ENCODE results near the gene MARCHF3. TPM values are rescaled to one million over a fixed set of nuclear protein-coding genes. Genes with fewer than 3 reads are reported as not detected.
A peak's percentile ranks its signal among the peaks of the same experiment; 100 is the strongest.
"Not testable (repeated sequence)": the region's sequence is repeated elsewhere in the genome, so short reads cannot be mapped to it uniquely, and the experiment has no call there.

Gene MARCHF3
- total RNA-seq, 2 donors from 2014 or later = 32.5 to 33.7 TPM

DNA sequence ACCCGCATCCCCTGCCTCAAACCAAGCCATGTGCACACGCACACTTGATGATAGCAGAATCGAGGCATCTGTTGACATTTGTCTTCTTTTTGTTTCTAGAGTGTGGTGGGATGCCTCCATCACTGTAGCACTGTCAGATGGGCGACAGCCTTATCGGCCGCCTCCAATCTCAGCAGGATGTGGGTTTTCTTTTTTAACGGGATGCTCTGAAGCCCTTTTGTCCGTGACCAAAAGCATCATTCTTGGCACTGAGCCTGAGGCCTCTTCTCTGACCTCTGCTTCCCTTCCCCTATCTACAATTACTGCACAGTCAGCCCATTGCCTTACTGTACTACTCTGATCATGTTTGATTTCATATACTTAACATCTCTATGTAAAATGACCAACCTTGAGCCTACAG is 175.1 kb downstream of the MARCHF3 start:
- TF ChIP-seq, protein P1, sequence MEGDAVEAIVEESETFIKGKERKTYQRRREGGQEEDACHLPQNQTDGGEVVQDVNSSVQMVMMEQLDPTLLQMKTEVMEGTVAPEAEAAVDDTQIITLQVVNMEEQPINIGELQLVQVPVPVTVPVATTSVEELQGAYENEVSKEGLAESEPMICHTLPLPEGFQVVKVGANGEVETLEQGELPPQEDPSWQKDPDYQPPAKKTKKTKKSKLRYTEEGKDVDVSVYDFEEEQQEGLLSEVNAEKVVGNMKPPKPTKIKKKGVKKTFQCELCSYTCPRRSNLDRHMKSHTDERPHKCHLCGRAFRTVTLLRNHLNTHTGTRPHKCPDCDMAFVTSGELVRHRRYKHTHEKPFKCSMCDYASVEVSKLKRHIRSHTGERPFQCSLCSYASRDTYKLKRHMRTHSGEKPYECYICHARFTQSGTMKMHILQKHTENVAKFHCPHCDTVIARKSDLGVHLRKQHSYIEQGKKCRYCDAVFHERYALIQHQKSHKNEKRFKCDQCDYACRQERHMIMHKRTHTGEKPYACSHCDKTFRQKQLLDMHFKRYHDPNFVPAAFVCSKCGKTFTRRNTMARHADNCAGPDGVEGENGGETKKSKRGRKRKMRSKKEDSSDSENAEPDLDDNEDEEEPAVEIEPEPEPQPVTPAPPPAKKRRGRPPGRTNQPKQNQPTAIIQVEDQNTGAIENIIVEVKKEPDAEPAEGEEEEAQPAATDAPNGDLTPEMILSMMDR (IDR thresholded peaks at IDR 0.05) = no peak
- Histone ChIP-seq H3K9me3 (no peaks in the 10 kb centered on the region), H3K4me1 (no peaks in the 10 kb centered on the region), H3K27me3 (no peaks in the 10 kb centered on the region), H3K4me3 (no peak overlapping the region), H3K9ac (ENCODE audit: low read depth in 2 of 2, low read length in 2 of 2) (no peak overlapping the region), H3K36me3 (no peaks in the 10 kb centered on the region), H3K27ac (no peak overlapping the region)
- intact Hi-C loops (cut with DNase I) = no loop called here
- no peak for DNase-seq

DNA sequence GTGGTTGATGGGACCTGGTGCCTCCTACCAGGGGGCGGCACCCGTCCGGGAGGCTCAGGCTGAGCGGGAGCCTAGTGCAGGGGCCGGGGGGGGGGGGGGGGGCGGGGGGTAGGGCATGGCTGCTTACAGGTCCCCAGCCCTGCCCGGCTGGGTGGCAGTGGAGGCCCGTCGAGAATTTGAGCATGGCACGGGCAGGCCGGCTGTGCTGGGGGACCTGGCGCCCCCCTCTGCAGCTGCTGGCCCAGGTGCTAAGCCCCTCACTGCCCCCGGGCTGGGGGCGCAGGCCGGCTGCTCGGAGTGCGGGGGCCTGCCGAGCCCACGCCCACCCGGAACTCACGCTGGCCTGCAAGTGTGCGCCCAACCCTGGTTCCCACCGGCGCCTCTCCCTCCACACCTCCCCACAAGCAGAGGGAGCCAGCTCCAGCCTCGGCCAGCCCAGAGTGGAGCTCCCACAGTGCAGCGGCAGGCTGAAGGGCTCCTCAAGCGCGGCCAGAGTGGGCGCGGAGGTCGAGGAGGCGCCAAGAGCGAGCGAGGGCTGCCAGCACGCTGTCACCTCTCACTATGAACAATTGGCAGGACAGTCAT is 175.7 kb downstream of the MARCHF3 start:
- intact Hi-C loops (cut with DNase I) = no loop called here
- Histone ChIP-seq H3K9ac (ENCODE audit: low read depth in 2 of 2, low read length in 2 of 2) (no peak overlapping the region), H3K27ac (no peak overlapping the region), H3K9me3 (no peaks in the 10 kb centered on the region), H3K27me3 (no peaks in the 10 kb centered on the region), H3K36me3 (no peaks in the 10 kb centered on the region), H3K4me3 (no peak overlapping the region), H3K4me1 (no peaks in the 10 kb centered on the region)
- TF ChIP-seq, protein P1 (IDR thresholded peaks at IDR 0.05) = no peak
- no peak for DNase-seq

DNA sequence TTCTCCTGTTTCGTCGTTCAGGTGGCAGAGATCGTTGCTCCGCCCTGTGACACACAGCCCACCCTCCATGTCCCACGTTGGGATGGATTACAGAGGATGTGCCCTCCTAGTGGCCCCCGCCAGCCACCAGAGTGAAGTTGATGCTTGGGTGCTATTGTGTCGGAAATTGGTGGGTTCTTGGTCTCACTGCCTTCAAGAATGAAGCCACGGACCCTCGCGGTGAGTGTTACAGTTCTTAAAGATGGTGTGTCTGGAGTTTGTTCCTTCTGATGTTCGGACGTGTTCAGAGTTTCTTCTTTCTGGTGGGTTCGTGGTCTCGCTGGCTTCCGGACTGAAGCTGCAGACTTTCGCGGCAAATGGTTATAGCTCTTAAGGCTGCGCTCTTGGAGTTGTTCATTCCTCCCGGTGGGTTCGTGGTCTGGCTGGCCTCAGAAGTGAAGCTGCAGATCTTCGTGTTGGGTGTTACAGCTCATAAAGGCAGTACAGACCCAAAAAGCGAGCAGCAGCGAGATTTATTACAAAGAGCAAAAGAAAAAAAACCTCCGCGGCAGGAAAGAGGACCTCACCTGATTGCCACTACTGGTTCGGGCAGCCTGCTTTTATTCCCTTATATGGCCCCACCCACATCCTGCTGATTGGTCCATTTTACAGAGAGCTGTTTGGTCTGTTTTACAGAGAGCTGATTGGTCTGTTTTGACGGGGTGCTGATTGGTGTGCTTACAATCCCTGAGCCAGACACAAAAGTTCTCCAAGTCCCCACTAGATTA is 176.6 kb downstream of the MARCHF3 start:
- intact Hi-C loops (cut with DNase I) = not testable (repeated sequence)

DNA sequence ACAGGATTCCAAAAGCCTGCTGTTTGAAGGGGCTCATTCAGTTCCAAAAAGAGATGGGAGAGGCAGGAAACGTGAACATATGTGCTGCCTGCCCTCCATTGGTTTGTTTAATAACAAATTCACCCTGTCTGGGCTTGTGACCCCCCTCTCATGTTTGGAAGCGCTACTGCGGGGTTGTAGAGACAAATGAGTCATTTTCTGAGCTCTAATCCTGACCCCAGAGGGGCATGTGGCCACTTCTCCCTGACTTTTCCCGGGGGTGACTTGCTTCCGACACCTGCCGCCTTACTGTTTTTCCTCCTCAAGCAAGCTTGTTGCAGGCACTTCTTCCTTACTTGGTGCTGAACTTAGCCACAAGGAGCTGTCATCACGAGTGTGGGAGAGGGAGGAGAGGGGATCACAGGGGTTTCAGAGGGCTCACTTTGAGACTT is 177.5 kb downstream of the MARCHF3 start:
- H3K36me3 ChIP-seq = no peaks in the 10 kb centered on the region
- H3K9ac ChIP-seq (ENCODE audit: low read depth in 2 of 2, low read length in 2 of 2) = no peak overlapping the region
- H3K4me1 ChIP-seq = no peaks in the 10 kb centered on the region
- intact Hi-C loops (cut with DNase I) = no loop called here
- H3K27me3 ChIP-seq = no peaks in the 10 kb centered on the region
- no peaks in the 10 kb centered on the region for H3K9me3 ChIP-seq
- no peak for DNase-seq
- TF ChIP-seq, protein P1 (IDR thresholded peaks at IDR 0.05) = no peak
- H3K4me3 ChIP-seq = no peak overlapping the region
- H3K27ac ChIP-seq = no peak overlapping the region

More for the DNA sequence above, 176.6 kb downstream of the MARCHF3 start:
- H3K4me3 ChIP-seq; H3K9me3 ChIP-seq; H3K27ac ChIP-seq; H3K27me3 ChIP-seq; H3K36me3 ChIP-seq; DNase-seq; H3K9ac ChIP-seq (ENCODE audit: low read depth in 2 of 2, low read length in 2 of 2); H3K4me1 ChIP-seq: not testable (repeated sequence)

DNA sequence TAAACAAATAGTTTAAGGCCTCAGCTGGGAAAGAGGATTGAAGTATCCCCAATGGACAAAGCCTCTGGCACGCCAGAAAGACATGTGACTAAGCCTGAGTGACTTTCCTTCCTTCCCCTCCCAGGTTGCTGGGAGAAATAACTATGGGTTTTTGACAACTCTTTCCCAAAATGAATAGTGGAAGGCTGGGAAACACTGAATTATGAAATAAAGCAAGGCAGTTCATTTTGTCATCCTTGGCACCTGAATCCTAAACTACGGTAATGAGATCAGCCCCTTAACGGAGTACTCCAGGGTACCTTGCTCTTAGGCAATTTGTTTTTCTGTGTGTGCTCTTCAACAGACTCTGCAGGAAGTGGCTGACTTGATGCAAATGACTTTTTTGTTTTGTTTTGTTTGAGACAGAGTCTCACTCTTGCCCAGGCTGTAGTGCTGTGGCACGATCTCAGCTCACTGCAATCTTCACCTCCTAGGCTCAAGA is 178.2 kb downstream of the MARCHF3 start:
- Histone ChIP-seq H3K36me3 (no peaks in the 10 kb centered on the region), H3K4me3 (no peak overlapping the region), H3K4me1 (peaks cover 3% of the 10 kb centered on the region), H3K27me3 (no peaks in the 10 kb centered on the region), H3K9ac (ENCODE audit: low read depth in 2 of 2, low read length in 2 of 2) (no peak overlapping the region), H3K9me3 (no peaks in the 10 kb centered on the region), H3K27ac (peak overlapping the region; percentile 15)
- DNase-seq = no peak
- intact Hi-C loops (cut with DNase I) = no loop called here
- TF ChIP-seq, protein P1 (IDR thresholded peaks at IDR 0.05) = no peak

DNA sequence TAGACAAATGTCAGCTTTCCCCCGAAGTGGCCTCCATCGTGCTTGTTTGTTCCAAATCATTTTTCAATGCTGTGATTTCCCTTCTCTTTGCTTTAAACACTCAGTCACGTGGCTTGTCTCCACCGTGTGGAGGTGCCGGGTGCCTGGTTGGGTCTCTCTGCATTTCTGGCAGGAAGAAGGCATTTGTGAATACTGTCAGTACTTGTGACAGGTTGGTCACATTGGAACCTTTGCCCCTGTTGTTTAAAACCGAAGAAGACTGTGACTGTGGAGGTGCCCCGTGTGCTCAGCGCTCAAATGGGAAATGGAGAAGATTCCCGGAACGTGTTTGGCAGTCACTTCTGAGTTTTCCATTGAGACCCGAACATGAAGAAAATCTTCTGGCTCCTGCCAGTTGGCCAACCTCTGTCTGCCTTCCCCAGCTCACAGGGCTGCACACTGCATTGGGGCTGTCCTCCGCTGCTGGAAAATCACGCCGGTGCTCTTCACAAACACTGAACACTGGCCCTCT is 178.8 kb downstream of the MARCHF3 start:
- Histone ChIP-seq H3K27ac (peak overlapping the region; percentile 15), H3K9me3 (no peaks in the 10 kb centered on the region), H3K27me3 (no peaks in the 10 kb centered on the region), H3K4me1 (peaks cover 9% of the 10 kb centered on the region), H3K4me3 (no peak overlapping the region), H3K9ac (ENCODE audit: low read depth in 2 of 2, low read length in 2 of 2) (no peak overlapping the region), H3K36me3 (no peaks in the 10 kb centered on the region)
- DNase-seq = no peak
- TF ChIP-seq, protein P1 (IDR thresholded peaks at IDR 0.05) = no peak
- intact Hi-C loops (cut with DNase I) = no loop called here
